NCI-H2196 (cell line): ENCODE measurements around the gene L2HGDH.

Source experiments
- DNase-seq: peaks from one replicate; lab custom pipeline; 2025; ENCODE audit not compliant: unreplicated experiment; lab: John Stamatoyannopoulos, UW

Gene L2HGDH

GRCh38 chr14:50299585-50299984 is 12.4 kb downstream of the L2HGDH start:
- no peak for DNase-seq

GRCh38 chr14:50290306-50290705 is 21.7 kb downstream of the L2HGDH start:
- DNase-seq = no peak

GRCh38 chr14:50288146-50288545 is 23.9 kb downstream of the L2HGDH start:
- no peak for DNase-seq

GRCh38 chr14:50285861-50286260 is 26.2 kb downstream of the L2HGDH start:
- no peak for DNase-seq

GRCh38 chr14:50272498-50272897 is 39.5 kb downstream of the L2HGDH start:
- DNase-seq = no peak

GRCh38 chr14:50270932-50271331 is 41.1 kb downstream of the L2HGDH start:
- no peak for DNase-seq

GRCh38 chr14:50265029-50265428 is 47.0 kb downstream of the L2HGDH start:
- no peak for DNase-seq

GRCh38 chr14:50263321-50263720 is 48.7 kb downstream of the L2HGDH start:
- DNase-seq = no peak

- no peak for DNase-seq
Measured at GRCh38 chr14:50262865-50263264, 49.2 kb downstream of the L2HGDH start.

- peak; percentile 14 for DNase-seq
Measured at GRCh38 chr14:50260511-50260910, 51.5 kb downstream of the L2HGDH start.

- DNase-seq = no peak
Measured at GRCh38 chr14:50260072-50260471, 52.0 kb downstream of the L2HGDH start.

- no peak for DNase-seq
Measured at GRCh38 chr14:50257732-50258131, 54.3 kb downstream of the L2HGDH start.

- no peak for DNase-seq
Measured at GRCh38 chr14:50254248-50254647, 57.8 kb downstream of the L2HGDH start.

GRCh38 chr14:50249136-50249775 is 62.8 kb downstream of the L2HGDH start:
- DNase-seq = no peak

- no peak for DNase-seq
Measured at GRCh38 chr14:50247245-50247644, 64.8 kb downstream of the L2HGDH start.

GRCh38 chr14:50242566-50243310 is 69.3 kb downstream of the L2HGDH start:
- no peak for DNase-seq

GRCh38 chr14:50242096-50242495 is 69.9 kb downstream of the L2HGDH start:
- no peak for DNase-seq

GRCh38 chr14:50237427-50237826 is 74.6 kb downstream of the L2HGDH start:
- DNase-seq = no peak

- DNase-seq = no peak
Measured at GRCh38 chr14:50233951-50234250, 78.1 kb downstream of the L2HGDH start.

GRCh38 chr14:50233166-50233950 is 78.7 kb downstream of the L2HGDH start:
- peak; percentile 28 for DNase-seq

GRCh38 chr14:50232276-50232642 is 79.8 kb downstream of the L2HGDH start:
- no peak for DNase-seq
